ENCODE results near the gene CXorf66. TPM values are rescaled to one million over a fixed set of nuclear protein-coding genes. Genes with fewer than 3 reads are reported as not detected.

Gene CXorf66
- not detected in 2 replicates for total RNA-seq

DNA sequence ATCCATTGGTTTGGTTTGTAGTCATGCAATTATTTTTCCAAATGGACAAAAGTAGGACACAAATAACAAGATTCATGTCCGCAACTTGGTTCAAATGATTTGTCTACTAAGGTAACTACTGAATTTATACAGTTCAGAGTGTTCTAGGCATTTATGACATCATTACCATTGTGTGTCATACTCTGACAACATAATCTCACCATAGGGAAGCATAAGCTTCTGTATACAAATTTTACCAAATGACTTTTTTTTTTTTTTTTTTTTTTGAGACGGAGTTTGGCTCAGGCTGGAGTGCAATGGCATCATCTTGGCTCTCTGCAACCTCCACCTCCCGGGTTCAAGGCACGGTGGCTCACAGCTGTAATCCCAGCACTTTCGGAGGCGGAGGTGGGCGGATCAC lies at the start of gene CXorf66:
Gene CXorf66, minus strand, starts transcription at position 101 of the 400 bp plus-strand sequence. Its CDS starts 25 bp downstream, at position 76.

DNA sequence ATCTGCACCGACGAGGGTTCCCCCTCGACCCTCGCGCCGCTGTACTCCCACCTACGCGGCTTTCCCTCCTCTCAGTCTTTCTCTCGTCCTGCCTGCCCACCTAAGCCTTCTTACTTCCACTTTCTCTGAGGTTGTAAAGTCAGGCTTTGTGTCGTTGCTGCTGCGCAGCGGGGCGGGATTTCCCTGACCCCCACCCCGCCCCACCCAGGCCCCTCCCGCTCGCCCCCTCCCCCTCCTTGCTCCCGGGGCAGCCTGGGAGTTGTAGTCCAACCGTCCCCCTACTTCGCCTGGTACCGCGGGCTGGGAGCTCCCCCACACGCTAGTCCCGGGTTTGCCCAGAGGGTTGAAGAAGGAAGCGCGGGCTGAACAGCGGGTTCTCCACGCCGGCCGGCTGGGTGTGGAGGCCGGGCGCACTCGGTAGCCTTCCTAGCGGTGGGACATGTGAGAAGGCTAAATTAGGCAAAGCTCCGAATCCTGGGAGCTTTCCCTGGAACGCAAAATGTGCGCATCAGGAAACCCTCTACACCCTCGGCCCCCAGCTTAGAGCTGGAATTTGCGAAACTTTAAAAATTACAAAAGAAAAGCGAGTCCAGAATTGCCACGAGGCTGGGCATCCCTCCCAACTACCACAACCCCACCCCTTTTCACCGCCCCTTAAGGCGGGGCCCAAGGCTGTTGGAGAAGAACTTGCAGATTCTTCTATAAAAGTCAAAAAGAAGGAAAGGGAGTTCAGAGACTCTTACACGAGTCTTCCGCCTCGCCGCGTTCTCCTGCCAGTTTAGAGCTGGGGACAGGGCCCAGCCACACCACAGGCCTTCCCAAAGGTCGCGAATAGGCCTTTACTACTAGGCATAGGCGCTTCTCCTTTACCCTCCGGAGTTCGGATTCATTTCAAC lies 32.2 kb downstream of the CXorf66 start, which contains the start of gene ATP11C:
Gene ATP11C, minus strand, starts transcription at position 153 of the 896 bp plus-strand sequence. CDS start 1,011 bp downstream, outside the sequence.

Other genes with a start within 250 kb of the CXorf66 start
- gene ATP11C, start 32.5 kb downstream of the CXorf66 start, total RNA-seq = 25.1 and 42.7 TPM in 2 replicates